OCI-LY7 (cell line): Measurements from ENCODE around the gene CAMK2B. TPM values are rescaled to one million over a fixed set of nuclear protein-coding genes. Genes with fewer than 3 reads are reported as not detected.

Experiments used
- BruUV-seq: library from RNA; stranded (reverse); fragments of 400-500 nt; replicated peaks from 2 replicates; lab custom pipeline; 2021; lab: Mats Ljungman, UMichigan
- CTCF ChIA-PET: fragments of 300-600 bp; sonication (Branson Sonifier 250); formaldehyde crosslinking; loops from one replicate; lab custom pipeline; 2022; ENCODE audit warnings: antibody characterized with exemption; ENCODE audit not compliant: unreplicated experiment; lab: Charles Lee
- POLR2A ChIA-PET: fragments of 300-600 bp; sonication (Branson Sonifier 250); formaldehyde crosslinking; loops from one replicate; lab custom pipeline; 2022; ENCODE audit warnings: antibody characterized with exemption; lab: Charles Lee
- DNase-seq: peaks from one replicate; pipeline ENCODE4 v3.0.0-alpha.2; 2015; ENCODE audit warnings: low spot score
- H2AFZ ChIP-seq: fragments of 200-600 bp; sonication (generic), shearing (Covaris generic); 2 replicates; pipeline ENCODE4 v1.6.1; 2014; ENCODE audit warnings: mild to moderate bottlenecking, antibody characterized with exemption, low read length, moderate library complexity
- H3K27ac ChIP-seq: fragments of 200-600 bp; sonication (generic); 2 replicates; pipeline ENCODE4 v1.5.1; 2014; ENCODE audit warnings: mixed run types, low read depth, mild to moderate bottlenecking, moderate library complexity, low read length, inconsistent platforms; ENCODE audit not compliant: poor library complexity, severe bottlenecking
- H3K36me3 ChIP-seq: fragments of 200-600 bp; sonication (generic); 2 replicates; pipeline ENCODE4 v1.6.1; 2014; ENCODE audit warnings: mild to moderate bottlenecking, antibody characterized with exemption, low read length, moderate library complexity, mixed read lengths; ENCODE audit not compliant: insufficient read depth
- H3K4me1 ChIP-seq: fragments of 200-600 bp; sonication (generic); 2 replicates; pipeline ENCODE4 v1.5.1; 2014; ENCODE audit warnings: mild to moderate bottlenecking, low read length; ENCODE audit not compliant: insufficient read depth, poor library complexity, severe bottlenecking
- H3K4me2 ChIP-seq: fragments of 200-600 bp; sonication (generic); 2 replicates; pipeline ENCODE4 v1.6.1; 2014; ENCODE audit warnings: mild to moderate bottlenecking, low read length
- H3K4me3 ChIP-seq: fragments of 200-600 bp; sonication (generic); 2 replicates; pipeline ENCODE4 v1.5.1; 2014; ENCODE audit warnings: mild to moderate bottlenecking, low read depth, low read length; ENCODE audit not compliant: poor library complexity, severe bottlenecking
- H3K79me2 ChIP-seq: fragments of 200-600 bp; sonication (generic); 2 replicates; pipeline ENCODE4 v1.6.1; 2016; ENCODE audit warnings: low read depth, mild to moderate bottlenecking, low read length, moderate library complexity, mixed read lengths; ENCODE audit not compliant: insufficient read depth
- H3K9me2 ChIP-seq: fragments of 200-600 bp; sonication (generic); 2 replicates; pipeline ENCODE4 v1.6.1; 2016; ENCODE audit warnings: mild to moderate bottlenecking, low read length, mixed read lengths; ENCODE audit not compliant: insufficient read depth
- H3K9me3 ChIP-seq: fragments of 200-600 bp; sonication (generic); 2 replicates; pipeline ENCODE4 v1.6.1; 2014; ENCODE audit warnings: mild to moderate bottlenecking, mixed run types, low read length, mixed read lengths
- H4K20me1 ChIP-seq: fragments of 200-600 bp; sonication (generic); 2 replicates; pipeline ENCODE4 v1.6.1; 2014; ENCODE audit warnings: mild to moderate bottlenecking, antibody characterized with exemption, low read length, moderate library complexity, mixed read lengths; ENCODE audit not compliant: insufficient read depth
- EZH2phosphoT487 ChIP-seq: fragments of 200-600 bp; sonication (generic); IDR thresholded peaks from 2 replicates; pipeline ENCODE4 v1.6.1; 2018; ENCODE audit warnings: low read depth, borderline replicate concordance, mild to moderate bottlenecking, mixed run types, antibody characterized with exemption, low read length, moderate library complexity, mixed read lengths
- intact Hi-C: fragments of 100-400 bp; cut with micrococcal nuclease; formaldehyde crosslinking; loops from one replicate; pipeline ENCODE4 v1.10.0; 2022; ENCODE audit not compliant: unreplicated experiment
- total RNA-seq, 2 experiments: library from RNA; depleted of rRNA in 1 of 2; stranded (reverse); fragments of >200 nt in 1 of 2; shearing (Covaris generic) in 1 of 2; gene quantifications; 2 replicates each; pipeline ENCODE4 v1.2.3, GENCODE V29; 2014 to 2022
- TF ChIP-seq, protein P1 (sequence below): fragments of 200-600 bp; sonication (generic); conservative IDR thresholded peaks from 2 replicates; pipeline ENCODE4 v1.5.1; 2014; ENCODE audit warnings: mild to moderate bottlenecking, antibody characterized with exemption, low read length, moderate library complexity, mixed read lengths

CAMK2B gene
- total RNA-seq, 2 experiments from 2014 or later: 0.66 to 1.1 TPM

DNA sequence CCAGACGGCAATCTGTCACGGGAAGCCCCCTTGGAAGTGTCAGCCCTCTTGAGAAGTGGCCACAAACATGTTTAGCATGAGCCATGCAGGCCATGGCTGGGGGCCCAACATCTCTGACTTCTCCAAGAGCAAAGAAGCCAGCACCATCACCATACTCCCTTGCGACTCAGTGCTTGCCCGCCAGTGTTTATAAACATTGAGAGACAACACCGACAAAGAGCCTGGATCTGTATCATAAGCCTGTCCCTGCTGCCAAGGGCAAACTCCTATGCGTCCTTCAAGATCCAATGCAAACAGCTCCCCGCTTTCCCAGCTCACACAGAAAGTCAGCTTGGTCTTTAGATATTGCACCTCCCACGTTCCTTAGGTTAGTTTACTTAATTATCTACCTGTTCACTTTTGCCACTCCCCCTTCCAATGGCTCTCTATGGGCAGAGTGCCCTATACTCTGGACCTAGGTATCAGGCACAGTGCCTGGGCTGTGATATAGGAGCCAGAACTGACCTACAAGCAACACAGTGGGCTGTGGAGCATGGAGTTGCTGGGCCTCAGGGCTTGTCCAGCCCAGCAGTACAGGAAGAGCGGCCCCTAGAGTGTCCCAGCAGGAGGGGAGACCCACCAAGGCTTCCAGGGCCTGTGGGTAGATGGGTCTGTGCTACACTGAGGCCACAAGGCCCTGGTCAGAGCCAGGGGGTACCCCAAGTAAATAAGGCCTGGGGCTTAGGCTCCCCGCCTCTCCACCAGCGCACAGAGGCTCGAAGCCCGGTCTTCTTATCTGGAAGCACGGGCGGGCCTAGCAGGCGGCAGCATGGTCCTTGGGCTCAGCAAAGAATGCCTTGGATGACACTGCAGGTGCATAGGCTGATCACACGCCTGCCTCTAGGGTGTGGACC lies 37.7 kb downstream of the CAMK2B start:
- TF ChIP-seq EZH2phosphoT487: no peak
- TF ChIP-seq, protein P1, sequence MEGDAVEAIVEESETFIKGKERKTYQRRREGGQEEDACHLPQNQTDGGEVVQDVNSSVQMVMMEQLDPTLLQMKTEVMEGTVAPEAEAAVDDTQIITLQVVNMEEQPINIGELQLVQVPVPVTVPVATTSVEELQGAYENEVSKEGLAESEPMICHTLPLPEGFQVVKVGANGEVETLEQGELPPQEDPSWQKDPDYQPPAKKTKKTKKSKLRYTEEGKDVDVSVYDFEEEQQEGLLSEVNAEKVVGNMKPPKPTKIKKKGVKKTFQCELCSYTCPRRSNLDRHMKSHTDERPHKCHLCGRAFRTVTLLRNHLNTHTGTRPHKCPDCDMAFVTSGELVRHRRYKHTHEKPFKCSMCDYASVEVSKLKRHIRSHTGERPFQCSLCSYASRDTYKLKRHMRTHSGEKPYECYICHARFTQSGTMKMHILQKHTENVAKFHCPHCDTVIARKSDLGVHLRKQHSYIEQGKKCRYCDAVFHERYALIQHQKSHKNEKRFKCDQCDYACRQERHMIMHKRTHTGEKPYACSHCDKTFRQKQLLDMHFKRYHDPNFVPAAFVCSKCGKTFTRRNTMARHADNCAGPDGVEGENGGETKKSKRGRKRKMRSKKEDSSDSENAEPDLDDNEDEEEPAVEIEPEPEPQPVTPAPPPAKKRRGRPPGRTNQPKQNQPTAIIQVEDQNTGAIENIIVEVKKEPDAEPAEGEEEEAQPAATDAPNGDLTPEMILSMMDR: no peak
- ChIA-PET CTCF (no interaction called here), POLR2A (no interaction called here)
- Histone ChIP-seq H3K9me2 (no peaks in the 10 kb centered on the region), H3K79me2 (no peaks in the 10 kb centered on the region), H3K4me2 (no peak overlapping the region), H4K20me1 (no peaks in the 10 kb centered on the region), H3K4me3 (no peak overlapping the region), H3K36me3 (no peaks in the 10 kb centered on the region), H2AFZ (no peak overlapping the region), H3K4me1 (no peaks in the 10 kb centered on the region), H3K9me3 (no peaks in the 10 kb centered on the region), H3K27ac (no peak overlapping the region)
- BruUV-seq: no TSS peak
- intact Hi-C loops: no loop called here
- no peak for DNase-seq

DNA sequence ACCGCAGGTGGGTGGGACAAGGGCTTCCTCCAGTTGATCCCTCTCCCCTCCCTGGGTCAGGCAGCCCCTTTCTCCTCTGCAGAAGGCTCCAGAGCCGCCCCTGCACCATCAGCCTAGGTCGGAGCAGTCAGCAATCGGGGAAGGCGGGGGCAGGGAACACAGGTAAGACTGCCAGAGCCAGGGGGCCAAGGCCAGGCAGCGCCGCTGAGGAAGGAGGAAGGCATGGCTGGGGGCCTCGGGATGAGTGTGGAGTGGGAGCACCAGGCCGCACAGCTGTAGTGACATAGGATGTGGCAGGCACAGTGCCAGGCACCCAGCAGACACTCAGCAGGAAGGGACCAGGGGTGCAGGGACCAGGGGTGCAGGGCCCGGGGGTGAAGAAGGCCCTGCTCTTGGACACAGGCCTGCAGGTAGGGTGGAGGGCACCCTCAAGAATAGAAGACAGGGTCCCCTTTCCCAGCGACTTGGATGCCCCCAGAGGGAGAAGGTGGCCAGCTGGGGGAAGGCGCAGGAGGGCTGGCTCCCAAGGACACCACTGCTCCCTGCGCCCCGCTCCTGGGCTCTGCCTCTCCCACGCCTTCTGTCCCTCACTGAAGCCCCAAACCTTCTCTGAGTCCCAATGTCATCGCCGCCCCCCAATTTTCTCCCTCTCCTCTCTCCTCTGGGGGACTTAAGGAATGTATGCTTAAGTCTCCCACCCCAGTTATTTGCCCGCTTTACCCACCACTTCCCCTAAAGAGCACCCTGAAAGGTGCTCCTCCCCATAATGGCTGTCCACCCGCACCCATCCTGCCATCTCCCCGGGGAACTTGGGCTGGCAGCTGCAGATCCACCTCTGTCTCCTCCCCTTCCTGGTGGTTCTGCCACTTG lies 38.5 kb downstream of the CAMK2B start:
- TF ChIP-seq, protein P1: no peak
- TF ChIP-seq EZH2phosphoT487: no peak
- ChIA-PET CTCF (no interaction called here), POLR2A (no interaction called here)
- BruUV-seq: no TSS peak
- H4K20me1 ChIP-seq: no peaks in the 10 kb centered on the region
- DNase-seq: no peak
- no peaks in the 10 kb centered on the region for H3K36me3 ChIP-seq
- H3K79me2 ChIP-seq: no peaks in the 10 kb centered on the region
- H3K4me2 ChIP-seq: no peak overlapping the region
- intact Hi-C loops: no loop called here
- H3K9me3 ChIP-seq: no peaks in the 10 kb centered on the region
- H3K27ac ChIP-seq: no peak overlapping the region
- no peak overlapping the region for H3K4me3 ChIP-seq
- no peak overlapping the region for H2AFZ ChIP-seq
- H3K4me1 ChIP-seq: no peaks in the 10 kb centered on the region
- no peaks in the 10 kb centered on the region for H3K9me2 ChIP-seq
